Measurements from ENCODE around the gene SPACDR. TPM values are rescaled to one million over a fixed set of nuclear protein-coding genes. Genes with fewer than 3 reads are reported as not detected.

The SPACDR gene
- total and polyA plus RNA-seq, 9 of the 15 experiments (the other 6 are each of a cell fraction or from before 2014, with no cell fraction given), result 0.07 to 0.55 (median 0.14) TPM; not detected in 1

GRCh38 chr7:100478958-100479660, 15.0 kb upstream of the SPACDR start, which contains the start of gene TSC22D4 (continued):
- TF ChIP-seq SRSF9 (IDR thresholded peaks at IDR 0.05; ENCODE audit: borderline replicate concordance, low read depth, low read length), result no peak
- TF ChIP-seq ZNF785 (CRISPR knock-in tag; IDR thresholded peaks at IDR 0.05), result no peak
- TF ChIP-seq TAL1 (IDR thresholded peaks at IDR 0.05), result peak; percentile 47
- peak in 1 of 2 experiments; percentile 90; a peak in 2 of 4 replicates for TF ChIP-seq RCOR1 (IDR thresholded peaks at IDR 0.05; ENCODE audit: borderline replicate concordance in 1 of 2, low read depth in 2 of 2, low read length in 2 of 2)
- TF ChIP-seq ZNF143 (CRISPR knock-in tag; IDR thresholded peaks at IDR 0.05), result no peak
- TF ChIP-seq RBM17 (IDR thresholded peaks at IDR 0.05; ENCODE audit: borderline replicate concordance, low read depth, low read length), result no peak
- no peak for TF ChIP-seq MEF2A (IDR thresholded peaks at IDR 0.05; ENCODE audit: control insufficient read depth, low read depth, low read length)
- TF ChIP-seq ZNF449 (CRISPR knock-in tag; IDR thresholded peaks at IDR 0.05), result no peak
- no peak for TF ChIP-seq FUS (optimal IDR thresholded peaks at IDR 0.05; ENCODE audit: low read depth, low read length)
- TF ChIP-seq SAFB (IDR thresholded peaks at IDR 0.05; ENCODE audit: borderline replicate concordance, low read depth, low read length), result no peak
- TF ChIP-seq MYC (IDR thresholded peaks at IDR 0.05; ENCODE audit: low read depth, low read length), result peak; percentile 74
- TF ChIP-seq MYC (CRISPR knock-in tag; IDR thresholded peaks at IDR 0.05; ENCODE audit: borderline replicate concordance, low read depth), result no peak
- peak; percentile 92 for TF ChIP-seq GATAD2A (IDR thresholded peaks at IDR 0.05)
- TF ChIP-seq RBM39 (optimal IDR thresholded peaks at IDR 0.05; ENCODE audit: low read depth, low read length), result no peak
- TF ChIP-seq ATF2 (CRISPR knock-in tag; IDR thresholded peaks at IDR 0.05), result no peak
- no peak for TF ChIP-seq ZNF444 (CRISPR knock-in tag; IDR thresholded peaks at IDR 0.05)
- no peak for TF ChIP-seq ZNF133 (CRISPR knock-in tag; IDR thresholded peaks at IDR 0.05)
- TF ChIP-seq, protein P1, sequence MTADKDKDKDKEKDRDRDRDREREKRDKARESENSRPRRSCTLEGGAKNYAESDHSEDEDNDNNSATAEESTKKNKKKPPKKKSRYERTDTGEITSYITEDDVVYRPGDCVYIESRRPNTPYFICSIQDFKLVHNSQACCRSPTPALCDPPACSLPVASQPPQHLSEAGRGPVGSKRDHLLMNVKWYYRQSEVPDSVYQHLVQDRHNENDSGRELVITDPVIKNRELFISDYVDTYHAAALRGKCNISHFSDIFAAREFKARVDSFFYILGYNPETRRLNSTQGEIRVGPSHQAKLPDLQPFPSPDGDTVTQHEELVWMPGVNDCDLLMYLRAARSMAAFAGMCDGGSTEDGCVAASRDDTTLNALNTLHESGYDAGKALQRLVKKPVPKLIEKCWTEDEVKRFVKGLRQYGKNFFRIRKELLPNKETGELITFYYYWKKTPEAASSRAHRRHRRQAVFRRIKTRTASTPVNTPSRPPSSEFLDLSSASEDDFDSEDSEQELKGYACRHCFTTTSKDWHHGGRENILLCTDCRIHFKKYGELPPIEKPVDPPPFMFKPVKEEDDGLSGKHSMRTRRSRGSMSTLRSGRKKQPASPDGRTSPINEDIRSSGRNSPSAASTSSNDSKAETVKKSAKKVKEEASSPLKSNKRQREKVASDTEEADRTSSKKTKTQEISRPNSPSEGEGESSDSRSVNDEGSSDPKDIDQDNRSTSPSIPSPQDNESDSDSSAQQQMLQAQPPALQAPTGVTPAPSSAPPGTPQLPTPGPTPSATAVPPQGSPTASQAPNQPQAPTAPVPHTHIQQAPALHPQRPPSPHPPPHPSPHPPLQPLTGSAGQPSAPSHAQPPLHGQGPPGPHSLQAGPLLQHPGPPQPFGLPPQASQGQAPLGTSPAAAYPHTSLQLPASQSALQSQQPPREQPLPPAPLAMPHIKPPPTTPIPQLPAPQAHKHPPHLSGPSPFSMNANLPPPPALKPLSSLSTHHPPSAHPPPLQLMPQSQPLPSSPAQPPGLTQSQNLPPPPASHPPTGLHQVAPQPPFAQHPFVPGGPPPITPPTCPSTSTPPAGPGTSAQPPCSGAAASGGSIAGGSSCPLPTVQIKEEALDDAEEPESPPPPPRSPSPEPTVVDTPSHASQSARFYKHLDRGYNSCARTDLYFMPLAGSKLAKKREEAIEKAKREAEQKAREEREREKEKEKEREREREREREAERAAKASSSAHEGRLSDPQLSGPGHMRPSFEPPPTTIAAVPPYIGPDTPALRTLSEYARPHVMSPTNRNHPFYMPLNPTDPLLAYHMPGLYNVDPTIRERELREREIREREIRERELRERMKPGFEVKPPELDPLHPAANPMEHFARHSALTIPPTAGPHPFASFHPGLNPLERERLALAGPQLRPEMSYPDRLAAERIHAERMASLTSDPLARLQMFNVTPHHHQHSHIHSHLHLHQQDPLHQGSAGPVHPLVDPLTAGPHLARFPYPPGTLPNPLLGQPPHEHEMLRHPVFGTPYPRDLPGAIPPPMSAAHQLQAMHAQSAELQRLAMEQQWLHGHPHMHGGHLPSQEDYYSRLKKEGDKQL (CRISPR knock-in tag; IDR thresholded peaks at IDR 0.05; ENCODE audit: borderline replicate concordance), result 0 out of 2 replicates have a peak, but pooled peaks have one; percentile 25
- no peak for TF ChIP-seq KLF13 (tag; IDR thresholded peaks at IDR 0.05; ENCODE audit: borderline replicate concordance, low read depth)
- no peak for TF ChIP-seq ILK (tag; IDR thresholded peaks at IDR 0.05; ENCODE audit: borderline replicate concordance, low read depth)
- TF ChIP-seq CREBBP (IDR thresholded peaks at IDR 0.05; ENCODE audit: low read depth, low read length), result no peak

Data from K562 (cell line).